B cell (primary cell): Measurements from ENCODE around the gene PSMB3. TPM values are rescaled to one million over a fixed set of nuclear protein-coding genes. Genes with fewer than 3 reads are reported as not detected.

Source experiments
- ATAC-seq: fragments of 200-7000 bp; cut with Tn5 transposase; one replicate; pipeline ENCODE4 v1.10.0; 2021; ENCODE audit warnings: low read depth, mild to moderate bottlenecking, moderate number of reproducible peaks, moderate library complexity
- CTCF ChIA-PET: fragments of 350-600 bp; sonication (Branson Sonifier 250); formaldehyde crosslinking; loops from one replicate; lab custom pipeline; 2021; ENCODE audit warnings: antibody characterized with exemption, inconsistent platforms; lab: Charles Lee
- POLR2A ChIA-PET: fragments of 350-600 bp; sonication (Branson Sonifier 250); formaldehyde crosslinking; loops from one replicate; lab custom pipeline; 2021; ENCODE audit warnings: antibody characterized with exemption; lab: Charles Lee
- DNase-seq: peaks from one replicate; pipeline ENCODE4 v3.0.0; 2013
- H2AFZ ChIP-seq: 2 replicates; pipeline ENCODE4 v1.6.1; 2012; ENCODE audit warnings: mild to moderate bottlenecking, low read depth, low read length; ENCODE audit not compliant: insufficient read depth, poor library complexity, severe bottlenecking
- H3K27ac ChIP-seq, 2 donors: 1 replicate in 1 of 2; 2 replicates in 1 of 2; pipeline ENCODE4 v1.5.1; 2012 to 2013; ENCODE audit warnings: low read length in 2 of 2, mild to moderate bottlenecking in 2 of 2, moderate library complexity in 1 of 2
- H3K27me3 ChIP-seq, 4 experiments: fragments of 200-600 bp in 1 of 4; sonication (generic) in 1 of 4; replicated peaks in 1 of 4; 1 replicate in 2 of 4; 2 replicates in 2 of 4; pipeline versions ENCODE4 v1.6.1 to v1.7.0; 2013 to 2016; ENCODE audit warnings: low read length in 3 of 4, mild to moderate bottlenecking in 2 of 4, mixed read lengths in 1 of 4, moderate library complexity in 1 of 4; ENCODE audit not compliant: insufficient read depth in 4 of 4, control insufficient read depth in 3 of 4; ENCODE audit errors: control extremely low read depth in 1 of 4
- H3K36me3 ChIP-seq, 2 experiments: replicated peaks in 1 of 2; 1 replicate in 1 of 2; 2 replicates in 1 of 2; pipeline versions ENCODE4 v1.6.1 to v1.7.1; 2013; ENCODE audit warnings: low read length in 1 of 2; ENCODE audit not compliant: insufficient read depth in 2 of 2, control insufficient read depth in 1 of 2; ENCODE audit errors: control extremely low read depth in 1 of 2, extremely low read depth in 1 of 2
- H3K4me1 ChIP-seq, 2 donors: fragments of 200-600 bp in 1 of 2; sonication (generic) in 1 of 2; 1 replicate in 1 of 2; 2 replicates in 1 of 2; pipeline versions ENCODE4 v1.5.1 to v1.6.1; 2013 to 2017; ENCODE audit warnings: low read length in 2 of 2; ENCODE audit not compliant: control insufficient read depth in 2 of 2, insufficient read depth in 2 of 2
- H3K4me2 ChIP-seq: replicated peaks from 2 replicates; pipeline ENCODE3; 2012; ENCODE audit warnings: mild to moderate bottlenecking, low read depth, low read length; ENCODE audit not compliant: poor library complexity, severe bottlenecking
- H3K4me3 ChIP-seq, 5 experiments: fragments of 200-600 bp in 1 of 5; sonication (generic) in 1 of 5; 1 replicate in 3 of 5; 2 replicates in 2 of 5; pipeline versions ENCODE4 v1.5.1 to v1.7.0; 2011 to 2016; ENCODE audit warnings: low read length in 4 of 5, mild to moderate bottlenecking in 4 of 5, low read depth in 2 of 5, control low read depth in 1 of 5, moderate library complexity in 1 of 5; ENCODE audit not compliant: insufficient read depth in 1 of 5; ENCODE audit errors: control extremely low read depth in 1 of 5, extremely low read depth in 1 of 5
- H3K79me2 ChIP-seq: fragments of 200-600 bp; sonication (generic); one replicate; pipeline ENCODE4 v1.6.0; 2016; ENCODE audit warnings: low read length; ENCODE audit not compliant: control insufficient read depth, insufficient read depth
- H3K9ac ChIP-seq: fragments of 200-600 bp; sonication (generic); 2 replicates; pipeline ENCODE4 v1.6.1; 2017; ENCODE audit warnings: mild to moderate bottlenecking, low read length, moderate library complexity
- H3K9me3 ChIP-seq, 3 donors: one replicate each; pipeline versions ENCODE4 v1.6.1 to v1.7.1; 2013; ENCODE audit warnings: low read length in 2 of 3; ENCODE audit not compliant: control insufficient read depth in 2 of 3, insufficient read depth in 1 of 3; ENCODE audit errors: control extremely low read depth in 1 of 3
- H4K20me1 ChIP-seq: 2 replicates; pipeline ENCODE4 v1.6.0; 2012; ENCODE audit warnings: mild to moderate bottlenecking, low read length; ENCODE audit not compliant: insufficient read depth, control insufficient read depth, poor library complexity, severe bottlenecking
- H3K27ac Mint-ChIP-seq: one replicate; pipeline ENCODE4 v1.8.0; 2021; ENCODE audit warnings: mixed read lengths
- H3K27me3 Mint-ChIP-seq: one replicate; pipeline ENCODE4 v1.8.0; 2021; ENCODE audit warnings: mixed read lengths
- H3K4me1 Mint-ChIP-seq: one replicate; pipeline ENCODE4 v1.8.0; 2021; ENCODE audit warnings: mixed read lengths
- H3K4me3 Mint-ChIP-seq: one replicate; pipeline ENCODE4 v1.8.0; 2021; ENCODE audit warnings: mixed read lengths
- H3K9me3 Mint-ChIP-seq: one replicate; pipeline ENCODE4 v1.8.0; 2022; ENCODE audit warnings: mixed read lengths; ENCODE audit not compliant: insufficient read depth
- EZH2 ChIP-seq: IDR thresholded peaks from 2 replicates; pipeline ENCODE4 v1.6.1; 2012; ENCODE audit warnings: borderline replicate concordance, low read depth, mild to moderate bottlenecking, moderate library complexity, low read length; ENCODE audit not compliant: insufficient read depth, poor library complexity, severe bottlenecking
- WGBS: methylation state at CpG from one replicate; pipeline ENCODE4 v1.1.5; 2013; ENCODE audit warnings: missing lambda C conversion rate; ENCODE audit not compliant: insufficient coverage; 5-methylcytosine and 5-hydroxymethylcytosine counted together
- intact Hi-C: fragments of 100-400 bp; cut with micrococcal nuclease; formaldehyde crosslinking; loops from one replicate; pipeline ENCODE4 v1.10.0; 2022
- polyA plus RNA-seq: library from polyadenylated mRNA; depleted of rRNA; stranded (reverse); fragments of >200 nt; gene quantifications from 2 replicates; pipeline ENCODE4 v1.2.3, GENCODE V29; 2012
- total RNA-seq, 2 donors: library from RNA; stranded (reverse); fragments of 120-200 nt in 1 of 2; gene quantifications; 1 replicate in 1 of 2; 2 replicates in 1 of 2; pipeline versions ENCODE4 v1.2.3 to v1.2.4, GENCODE V29; 2013 to 2022
- TF ChIP-seq, protein P1 (sequence below): fragments of 200-600 bp; IDR thresholded peaks from one replicate; pipeline ENCODE4 v1.8.0; 2022; ENCODE audit warnings: antibody characterized with exemption, mild to moderate bottlenecking

Gene PSMB3
- total and polyA plus RNA-seq, 2 donors (not counting 1 experiment from before 2014, with no cell fraction given), result 109 to 184 TPM

- H3K9ac ChIP-seq, result no peak overlapping the region
- peaks cover 3 to 62% of the 10 kb centered on the region in 2 experiments for H3K36me3 ChIP-seq
- Mint-ChIP-seq H3K27ac (no peak overlapping the region), H3K9me3 (no peaks in the 10 kb centered on the region), H3K4me3 (no peak overlapping the region), H3K4me1 (peaks cover 29% of the 10 kb centered on the region), H3K27me3 (no peaks in the 10 kb centered on the region)
- intact Hi-C loops, result no loop called here
- peaks cover 31% of the 10 kb centered on the region for H3K79me2 ChIP-seq
- no peak for ATAC-seq
- H3K4me1 ChIP-seq, result peaks cover 10 to 27% of the 10 kb centered on the region in 2 donors
- H4K20me1 ChIP-seq, result peaks cover 72% of the 10 kb centered on the region
- POLR2A ChIA-PET, result interaction anchor here (0.6 kb wide), 1 partner anchor 10 kb away, joined by 3 read pairs; no protein-coding TSS in a partner anchor
- no peak overlapping the region for H3K4me2 ChIP-seq
- no peaks in the 10 kb centered on the region for H3K27me3 ChIP-seq
- CTCF ChIA-PET, result interaction anchor here (0.6 to 0.7 kb wide), 2 partner anchors 10 to 19 kb away, joined by 3 to 4 read pairs; no protein-coding TSS in a partner anchor
- 98% methylated on average over 16 of the region's 18 CpGs for WGBS
- H3K9me3 ChIP-seq, result no peaks in the 10 kb centered on the region
- no peak for DNase-seq
- TF ChIP-seq EZH2, result no peak
- TF ChIP-seq, protein P1, sequence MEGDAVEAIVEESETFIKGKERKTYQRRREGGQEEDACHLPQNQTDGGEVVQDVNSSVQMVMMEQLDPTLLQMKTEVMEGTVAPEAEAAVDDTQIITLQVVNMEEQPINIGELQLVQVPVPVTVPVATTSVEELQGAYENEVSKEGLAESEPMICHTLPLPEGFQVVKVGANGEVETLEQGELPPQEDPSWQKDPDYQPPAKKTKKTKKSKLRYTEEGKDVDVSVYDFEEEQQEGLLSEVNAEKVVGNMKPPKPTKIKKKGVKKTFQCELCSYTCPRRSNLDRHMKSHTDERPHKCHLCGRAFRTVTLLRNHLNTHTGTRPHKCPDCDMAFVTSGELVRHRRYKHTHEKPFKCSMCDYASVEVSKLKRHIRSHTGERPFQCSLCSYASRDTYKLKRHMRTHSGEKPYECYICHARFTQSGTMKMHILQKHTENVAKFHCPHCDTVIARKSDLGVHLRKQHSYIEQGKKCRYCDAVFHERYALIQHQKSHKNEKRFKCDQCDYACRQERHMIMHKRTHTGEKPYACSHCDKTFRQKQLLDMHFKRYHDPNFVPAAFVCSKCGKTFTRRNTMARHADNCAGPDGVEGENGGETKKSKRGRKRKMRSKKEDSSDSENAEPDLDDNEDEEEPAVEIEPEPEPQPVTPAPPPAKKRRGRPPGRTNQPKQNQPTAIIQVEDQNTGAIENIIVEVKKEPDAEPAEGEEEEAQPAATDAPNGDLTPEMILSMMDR, result no peak
- H3K27ac ChIP-seq, result no peak overlapping the region
- H2AFZ ChIP-seq, result no peak overlapping the region
- H3K4me3 ChIP-seq, result no peak overlapping the region
Observed at GRCh38 chr17:38709104-38709820, 43.3 kb upstream of the PSMB3 start.
